Stomach (tissue), 9 donors: Measurements from ENCODE around the gene RAMACL. TPM values are rescaled to one million over a fixed set of nuclear protein-coding genes. Genes with fewer than 3 reads are reported as not detected.
A peak's percentile ranks its signal among the peaks of the same experiment; 100 is the strongest.

ENCODE experiments used
- DNase-seq, 2 donors: peaks; one replicate each; pipeline versions ENCODE4 v3.0.0 to v3.0.0-alpha.2; 2013 to 2019
- H3K27ac ChIP-seq, 5 donors: fragments of 200-600 bp in 4 of 5; sonication (generic) in 4 of 5; one replicate each; pipeline ENCODE4 v1.5.1; 2013 to 2019; ENCODE audit warnings: mild to moderate bottlenecking in 1 of 5, moderate library complexity in 1 of 5
- H3K27me3 ChIP-seq, 3 donors: fragments of 200-600 bp; sonication (generic); one replicate each; pipeline ENCODE4 v1.5.1; 2017 to 2019; ENCODE audit warnings: mixed run types in 1 of 3
- H3K36me3 ChIP-seq, 4 donors: fragments of 200-600 bp; sonication (generic); 1 replicate in 3 of 4; 2 replicates in 1 of 4; pipeline ENCODE4 v1.5.1; 2016 to 2019
- H3K4me1 ChIP-seq, 4 donors: fragments of 200-600 bp; sonication (generic); one replicate each; pipeline ENCODE4 v1.5.1; 2016 to 2019
- H3K4me3 ChIP-seq, 4 donors: fragments of 200-600 bp; sonication (generic) in 3 of 4; one replicate each; pipeline ENCODE4 v1.5.1; 2016 to 2019; ENCODE audit warnings: mild to moderate bottlenecking in 1 of 4
- H3K9me3 ChIP-seq, 4 donors: fragments of 200-600 bp; sonication (generic); one replicate each; pipeline ENCODE4 v1.5.1; 2016 to 2019
- EP300 ChIP-seq: sonication (generic); formaldehyde crosslinking; IDR thresholded peaks from one replicate; pipeline ENCODE4 v1.6.1; 2017; ENCODE audit warnings: antibody characterized with exemption
- POLR2A ChIP-seq, 4 donors: fragments of 450-650 bp; IDR thresholded peaks; one replicate each; pipeline ENCODE4 v1.6.1; 2016; ENCODE audit warnings: antibody characterized with exemption in 4 of 4, control low read depth in 2 of 4, mild to moderate bottlenecking in 1 of 4, moderate library complexity in 1 of 4
- POLR2AphosphoS5 ChIP-seq, 3 donors: sonication (generic); formaldehyde crosslinking; IDR thresholded peaks; one replicate each; pipeline ENCODE4 v1.6.1; 2016; ENCODE audit warnings: antibody characterized with exemption in 3 of 3
- WGBS, 5 donors: extraction: QIAGEN DNeasy Blood & Tissue Kit in 3 of 5; methylation state at CpG; one replicate each; pipeline versions ENCODE4 v1.1.5 to v1.1.7; 2013 to 2018; 5-methylcytosine and 5-hydroxymethylcytosine counted together
- intact Hi-C: fragments of 100-400 bp; cut with DNase I; formaldehyde crosslinking; loops from one replicate; pipeline ENCODE4 v1.15.1; 2023; ENCODE audit warnings: low total_unique reads
- polyA plus RNA-seq, 3 donors: library from polyadenylated mRNA; stranded (reverse); fragments of 200-250 nt; gene quantifications; one replicate each; pipeline ENCODE4 v1.2.3, GENCODE V29; 2013
- total RNA-seq, 5 donors: library from RNA; depleted of rRNA; stranded (reverse); fragments of >200 nt; gene quantifications; one replicate each; pipeline versions ENCODE4 v1.1.0 to v1.2.3, GENCODE V29; 2014 to 2016
- TF ChIP-seq, protein P1 (sequence below), 7 experiments: fragments of 450-650 bp in 4 of 7; fragments of 200-600 bp in 3 of 7; sonication (generic) in 3 of 7; IDR thresholded peaks; one replicate each; pipeline ENCODE4 v1.5.1; 2016 to 2019; ENCODE audit warnings: antibody characterized with exemption in 7 of 7, control low read depth in 2 of 7, mild to moderate bottlenecking in 1 of 7
- donor health status: healthy with polysubstance abuse.
- donor health status: Bipolar disorder and iron deficiency.
- donor health status: healthy.

Gene RAMACL
- total and polyA plus RNA-seq, 8 donors = 0.25 to 9.0 (median 3.5) TPM; not detected in 3

DNA sequence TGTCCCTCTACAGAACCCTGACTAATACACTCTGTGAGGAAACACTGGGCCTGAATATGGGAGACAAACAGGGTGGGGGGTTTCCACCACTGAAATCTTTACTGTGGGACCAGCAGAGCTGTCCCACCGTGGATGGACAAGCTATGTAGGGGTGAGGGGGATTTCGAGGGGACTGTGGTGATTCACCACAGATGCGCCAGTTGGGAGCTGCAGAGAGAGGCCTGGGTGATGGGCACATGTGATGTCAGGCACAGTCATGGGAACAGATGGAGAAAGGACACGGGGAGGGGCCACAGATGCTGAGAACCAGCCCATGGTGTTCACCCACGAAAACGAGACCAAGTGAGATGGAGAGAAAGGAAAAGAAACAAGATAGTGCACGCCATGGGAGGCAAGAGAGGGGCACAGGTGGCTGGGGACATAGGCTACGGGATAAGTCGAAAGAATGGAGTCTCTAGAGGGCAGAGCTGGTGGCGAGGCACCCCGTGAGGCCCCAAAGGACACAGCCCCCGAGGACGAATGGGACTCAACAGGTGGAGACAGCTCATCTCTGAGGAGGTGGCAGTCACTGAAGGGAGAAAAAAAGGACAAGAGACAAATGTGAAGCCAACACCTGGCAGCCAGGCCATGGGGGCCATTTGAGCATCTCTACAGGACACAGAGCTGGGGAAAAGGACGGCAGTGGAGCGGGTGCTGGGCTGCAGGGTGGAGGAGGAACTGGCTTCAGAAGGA, 10.5 kb upstream of the RAMACL start:
- DNase-seq = no peak
- H3K4me1 ChIP-seq = peaks cover 13 to 36% (median 24%) of the 10 kb centered on the region in 4 donors
- intact Hi-C loops = no loop called here
- TF ChIP-seq, protein P1, sequence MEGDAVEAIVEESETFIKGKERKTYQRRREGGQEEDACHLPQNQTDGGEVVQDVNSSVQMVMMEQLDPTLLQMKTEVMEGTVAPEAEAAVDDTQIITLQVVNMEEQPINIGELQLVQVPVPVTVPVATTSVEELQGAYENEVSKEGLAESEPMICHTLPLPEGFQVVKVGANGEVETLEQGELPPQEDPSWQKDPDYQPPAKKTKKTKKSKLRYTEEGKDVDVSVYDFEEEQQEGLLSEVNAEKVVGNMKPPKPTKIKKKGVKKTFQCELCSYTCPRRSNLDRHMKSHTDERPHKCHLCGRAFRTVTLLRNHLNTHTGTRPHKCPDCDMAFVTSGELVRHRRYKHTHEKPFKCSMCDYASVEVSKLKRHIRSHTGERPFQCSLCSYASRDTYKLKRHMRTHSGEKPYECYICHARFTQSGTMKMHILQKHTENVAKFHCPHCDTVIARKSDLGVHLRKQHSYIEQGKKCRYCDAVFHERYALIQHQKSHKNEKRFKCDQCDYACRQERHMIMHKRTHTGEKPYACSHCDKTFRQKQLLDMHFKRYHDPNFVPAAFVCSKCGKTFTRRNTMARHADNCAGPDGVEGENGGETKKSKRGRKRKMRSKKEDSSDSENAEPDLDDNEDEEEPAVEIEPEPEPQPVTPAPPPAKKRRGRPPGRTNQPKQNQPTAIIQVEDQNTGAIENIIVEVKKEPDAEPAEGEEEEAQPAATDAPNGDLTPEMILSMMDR (IDR thresholded peaks at IDR 0.05) = no peak
- no peak for TF ChIP-seq POLR2A (IDR thresholded peaks at IDR 0.05)
- no peak for TF ChIP-seq POLR2AphosphoS5 (IDR thresholded peaks at IDR 0.05)
- no peak for TF ChIP-seq EP300
- no peaks in the 10 kb centered on the region for H3K27me3 ChIP-seq
- H3K4me3 ChIP-seq = no peak overlapping the region
- no peaks in the 10 kb centered on the region for H3K9me3 ChIP-seq
- 87 to 93% (median 92%) methylated on average over 15 of the region's 15 CpGs for WGBS, 5 donors
- peak overlapping the region in 3 of 5 donors; percentile 39 to 80 (median 76) for H3K27ac ChIP-seq
- no peaks in the 10 kb centered on the region for H3K36me3 ChIP-seq

DNA sequence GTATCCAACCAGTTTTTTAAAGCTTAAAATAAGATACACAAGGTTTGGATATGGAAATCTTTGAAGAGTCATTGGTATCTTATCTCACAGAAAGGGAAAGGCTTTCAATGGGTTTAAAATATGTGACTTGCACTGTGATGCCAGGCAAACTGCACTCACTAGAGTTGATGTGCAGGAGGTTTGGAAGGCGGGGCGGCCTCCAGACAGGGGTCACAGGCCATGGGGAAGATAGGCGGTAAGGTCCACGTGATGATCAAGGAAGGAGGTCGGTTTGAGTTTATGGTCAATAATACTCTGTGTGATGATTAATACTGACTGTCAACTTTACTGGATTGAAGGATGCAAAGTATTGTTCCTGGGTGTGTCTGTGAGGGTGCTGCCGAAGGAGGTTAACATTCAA, 9.5 kb upstream of the RAMACL start:
- 83 to 90% (median 85%) methylated on average over 6 of the region's 6 CpGs for WGBS, 5 donors
- TF ChIP-seq, protein P1 (IDR thresholded peaks at IDR 0.05) = no peak
- TF ChIP-seq POLR2A (IDR thresholded peaks at IDR 0.05) (no peak), POLR2AphosphoS5 (IDR thresholded peaks at IDR 0.05) (no peak), EP300 (no peak)
- DNase-seq = no peak
- peak overlapping the region in 3 of 5 donors; percentile 23 to 80 (median 39) for H3K27ac ChIP-seq
- intact Hi-C loops = no loop called here
- H3K4me1 ChIP-seq = peaks cover 13 to 39% (median 24%) of the 10 kb centered on the region in 4 donors
- no peak overlapping the region for H3K4me3 ChIP-seq
- no peaks in the 10 kb centered on the region for H3K27me3 ChIP-seq
- no peaks in the 10 kb centered on the region for H3K36me3 ChIP-seq
- no peaks in the 10 kb centered on the region for H3K9me3 ChIP-seq

DNA sequence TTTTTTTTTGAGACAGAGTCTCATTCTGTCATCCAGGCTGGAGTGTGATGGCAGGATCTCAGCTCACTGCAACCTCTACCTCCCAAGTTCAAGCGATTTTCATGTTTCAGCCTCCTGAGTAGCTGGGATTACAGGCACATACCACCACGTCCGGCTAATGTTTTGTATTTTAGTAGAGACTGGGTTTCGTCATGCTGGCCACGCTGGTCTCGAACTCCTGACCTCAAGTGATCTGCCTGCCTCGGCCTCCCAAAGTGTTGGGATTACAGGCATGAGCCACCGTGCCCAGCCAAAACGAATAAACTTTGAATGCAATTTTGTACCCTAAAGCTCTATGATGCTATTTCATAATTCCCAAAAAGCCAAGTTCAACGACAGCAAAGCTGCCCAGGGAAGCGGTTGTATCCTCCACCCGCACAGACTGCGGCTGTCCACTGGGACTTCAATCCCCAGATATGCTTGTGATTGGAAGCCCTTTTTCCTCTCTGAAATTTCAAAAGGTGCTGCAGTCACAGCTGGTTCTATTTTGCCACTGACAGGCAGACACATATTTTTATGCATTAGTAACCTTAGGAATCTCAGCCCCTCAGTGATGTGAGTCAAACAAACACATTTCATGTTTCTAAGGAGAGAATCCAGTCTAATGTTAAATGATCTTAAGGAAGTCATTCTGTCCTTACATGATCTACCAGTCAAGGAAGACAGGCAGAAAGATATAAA, 8.7 kb upstream of the RAMACL start:
- no peaks in the 10 kb centered on the region for H3K9me3 ChIP-seq
- peaks cover 13 to 37% (median 25%) of the 10 kb centered on the region in 4 donors for H3K4me1 ChIP-seq
- intact Hi-C loops = no loop called here
- no peaks in the 10 kb centered on the region for H3K27me3 ChIP-seq
- H3K27ac ChIP-seq = peak overlapping the region in 4 of 5 donors; percentile 4 to 80 (median 33)
- 82 to 92% (median 84%) methylated on average over 13 of the region's 13 CpGs for WGBS, 5 donors
- no peak for DNase-seq
- TF ChIP-seq POLR2A (IDR thresholded peaks at IDR 0.05) (no peak), POLR2AphosphoS5 (IDR thresholded peaks at IDR 0.05) (peak in 1 of 3 donors; percentile 45)
- H3K36me3 ChIP-seq = no peaks in the 10 kb centered on the region
- H3K4me3 ChIP-seq = no peak overlapping the region

DNA sequence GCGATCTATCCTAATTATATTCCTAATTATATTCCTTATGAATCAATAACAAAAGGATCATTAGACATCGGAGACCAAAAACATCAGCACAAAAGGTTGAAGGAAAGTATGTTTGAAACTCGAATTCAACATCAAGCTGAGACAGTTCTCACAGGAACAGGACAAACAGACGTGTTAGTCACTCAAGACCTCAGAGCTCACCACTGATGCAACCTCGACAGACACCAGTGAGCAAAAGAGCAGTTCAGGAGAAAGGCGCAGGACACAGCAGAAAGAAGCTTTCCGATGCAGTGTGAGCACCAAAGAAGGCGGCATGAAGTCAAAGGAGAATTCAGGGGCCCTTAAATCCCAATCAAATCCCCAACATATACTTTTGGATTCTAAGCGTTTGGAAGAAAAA, 6.3 kb upstream of the RAMACL start:
- TF ChIP-seq EP300 = no peak
- TF ChIP-seq, protein P1 (IDR thresholded peaks at IDR 0.05) = no peak
- TF ChIP-seq POLR2A (IDR thresholded peaks at IDR 0.05) = no peak
- TF ChIP-seq POLR2AphosphoS5 (IDR thresholded peaks at IDR 0.05) = no peak
- no peak overlapping the region for H3K4me3 ChIP-seq
- intact Hi-C loops = no loop called here
- peaks cover 7 to 41% (median 29%) of the 10 kb centered on the region in 4 donors for H3K4me1 ChIP-seq
- no peak overlapping the region for H3K27ac ChIP-seq
- DNase-seq = no peak
- no peaks in the 10 kb centered on the region for H3K9me3 ChIP-seq
- no peaks in the 10 kb centered on the region for H3K36me3 ChIP-seq
- no peaks in the 10 kb centered on the region for H3K27me3 ChIP-seq
- 87 to 91% (median 91%) methylated on average over 9 of the region's 9 CpGs for WGBS, 5 donors
